Measurements from ENCODE around the gene BLOC1S6. TPM values are rescaled to one million over a fixed set of nuclear protein-coding genes. Genes with fewer than 3 reads are reported as not detected.

BLOC1S6 gene
- total RNA-seq, 1 experiment from 2014 or later: 77.1 TPM

DNA sequence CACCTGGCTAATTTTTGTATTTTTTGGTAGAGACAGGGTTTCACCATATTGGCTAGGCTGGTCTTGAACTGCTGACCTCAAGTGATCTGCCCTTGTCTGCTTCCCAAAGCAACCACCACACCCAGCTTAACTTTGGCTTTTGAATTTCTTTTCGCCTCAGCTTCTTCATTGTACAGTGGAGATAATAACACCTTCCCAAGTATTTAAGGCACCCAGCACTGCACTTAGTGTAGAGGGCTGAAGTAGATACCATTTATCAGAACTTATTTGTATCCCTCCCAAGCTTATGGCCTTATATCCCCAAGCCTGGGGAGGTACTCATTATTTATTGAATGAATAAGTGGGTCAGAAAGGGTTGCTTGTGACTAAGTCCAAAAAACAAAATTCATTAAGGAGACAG, 50.0 kb downstream of the BLOC1S6 start:
- Histone ChIP-seq H3K36me3 (ENCODE audit: insufficient read depth, low read length) (no peaks in the 10 kb centered on the region), H3K9me2 (replicated peaks; ENCODE audit: insufficient read depth, low read length) (no peaks in the 10 kb centered on the region), H4K20me1 (ENCODE audit: insufficient read depth, low read depth, low read length) (no peaks in the 10 kb centered on the region), H3K9ac (ENCODE audit: low read length) (no peak overlapping the region), H3K79me2 (ENCODE audit: low read length) (no peaks in the 10 kb centered on the region), H3K4me2 (ENCODE audit: low read depth, low read length, poor library complexity, severe bottlenecking) (no peak overlapping the region), H3K9me3 (ENCODE audit: low read length) (no peaks in the 10 kb centered on the region), H3K27me3 (ENCODE audit: low read length) (no peaks in the 10 kb centered on the region), H3K27ac (ENCODE audit: low read length) (no peak overlapping the region), H3K4me3 (ENCODE audit: low read length) (no peak overlapping the region), H2AFZ (ENCODE audit: low read length) (no peak overlapping the region), H3K4me1 (ENCODE audit: low read length) (peaks cover 3% of the 10 kb centered on the region; the same call in 1 of the 2 replicates)
- DNase-seq: no peak

DNA sequence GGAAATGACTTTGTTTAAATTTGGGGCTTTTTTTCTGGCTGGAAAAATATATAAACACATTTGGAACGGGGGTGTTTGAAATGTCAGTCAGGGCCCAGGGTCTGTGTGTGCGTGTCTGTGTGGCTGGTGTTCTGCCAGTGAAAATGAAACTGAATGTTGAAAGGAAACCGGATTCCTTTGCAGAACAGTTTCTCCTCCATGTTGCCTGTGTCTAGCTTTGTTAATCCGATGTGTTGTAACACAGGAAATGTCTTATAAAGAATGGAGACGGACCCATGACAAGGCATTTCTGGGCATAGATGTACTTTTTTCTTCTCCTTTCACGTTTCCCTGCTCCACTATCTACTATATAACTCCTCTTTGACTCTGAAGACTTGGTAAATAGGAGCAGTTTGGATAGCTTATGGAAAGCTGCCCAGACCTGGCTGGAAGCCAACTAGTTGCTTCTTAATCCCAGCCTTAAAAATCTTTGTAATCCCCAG, 50.4 kb downstream of the BLOC1S6 start:
- H3K79me2 ChIP-seq (ENCODE audit: low read length): no peaks in the 10 kb centered on the region
- H3K27me3 ChIP-seq (ENCODE audit: low read length): no peaks in the 10 kb centered on the region
- H4K20me1 ChIP-seq (ENCODE audit: insufficient read depth, low read depth, low read length): no peaks in the 10 kb centered on the region
- peaks cover 3% of the 10 kb centered on the region; the same call in 1 of the 2 replicates for H3K4me1 ChIP-seq (ENCODE audit: low read length)
- no peak overlapping the region for H3K4me3 ChIP-seq (ENCODE audit: low read length)
- H2AFZ ChIP-seq (ENCODE audit: low read length): no peak overlapping the region
- DNase-seq: no peak
- no peak overlapping the region for H3K9ac ChIP-seq (ENCODE audit: low read length)
- no peak overlapping the region for H3K27ac ChIP-seq (ENCODE audit: low read length)
- no peaks in the 10 kb centered on the region for H3K36me3 ChIP-seq (ENCODE audit: insufficient read depth, low read length)
- no peaks in the 10 kb centered on the region for H3K9me2 ChIP-seq (replicated peaks; ENCODE audit: insufficient read depth, low read length)
- no peak overlapping the region for H3K4me2 ChIP-seq (ENCODE audit: low read depth, low read length, poor library complexity, severe bottlenecking)
- H3K9me3 ChIP-seq (ENCODE audit: low read length): no peaks in the 10 kb centered on the region

- H3K27me3 ChIP-seq (ENCODE audit: low read length): no peaks in the 10 kb centered on the region
- H3K4me2 ChIP-seq (ENCODE audit: low read depth, low read length, poor library complexity, severe bottlenecking): no peak overlapping the region
- H3K4me1 ChIP-seq (ENCODE audit: low read length): no peaks in the 10 kb centered on the region
- H3K9me2 ChIP-seq (replicated peaks; ENCODE audit: insufficient read depth, low read length): no peaks in the 10 kb centered on the region
- no peaks in the 10 kb centered on the region for H3K36me3 ChIP-seq (ENCODE audit: insufficient read depth, low read length)
- H3K4me3 ChIP-seq (ENCODE audit: low read length): no peak overlapping the region
- no peak overlapping the region for H3K27ac ChIP-seq (ENCODE audit: low read length)
- no peaks in the 10 kb centered on the region for H4K20me1 ChIP-seq (ENCODE audit: insufficient read depth, low read depth, low read length)
- no peak overlapping the region for H3K9ac ChIP-seq (ENCODE audit: low read length)
- no peaks in the 10 kb centered on the region for H3K9me3 ChIP-seq (ENCODE audit: low read length)
- DNase-seq: no peak
- no peaks in the 10 kb centered on the region for H3K79me2 ChIP-seq (ENCODE audit: low read length)
- H2AFZ ChIP-seq (ENCODE audit: low read length): no peak overlapping the region
Observed at GRCh38 chr15:45640616-45641015, 53.4 kb downstream of the BLOC1S6 start.

- Histone ChIP-seq H3K9me3 (ENCODE audit: low read length) (no peaks in the 10 kb centered on the region), H3K4me2 (ENCODE audit: low read depth, low read length, poor library complexity, severe bottlenecking) (no peak overlapping the region), H2AFZ (ENCODE audit: low read length) (no peak overlapping the region), H3K4me3 (ENCODE audit: low read length) (no peak overlapping the region), H3K79me2 (ENCODE audit: low read length) (no peaks in the 10 kb centered on the region), H3K36me3 (ENCODE audit: insufficient read depth, low read length) (no peaks in the 10 kb centered on the region), H3K9ac (ENCODE audit: low read length) (no peak overlapping the region), H4K20me1 (ENCODE audit: insufficient read depth, low read depth, low read length) (no peaks in the 10 kb centered on the region), H3K27ac (ENCODE audit: low read length) (no peak overlapping the region), H3K4me1 (ENCODE audit: low read length) (no peaks in the 10 kb centered on the region), H3K27me3 (ENCODE audit: low read length) (no peaks in the 10 kb centered on the region), H3K9me2 (replicated peaks; ENCODE audit: insufficient read depth, low read length) (no peaks in the 10 kb centered on the region)
- DNase-seq: no peak
Observed at GRCh38 chr15:45641374-45641781, 54.2 kb downstream of the BLOC1S6 start.

- H4K20me1 ChIP-seq (ENCODE audit: insufficient read depth, low read depth, low read length): no peaks in the 10 kb centered on the region
Observed at GRCh38 chr15:45641999-45642932, 55.1 kb downstream of the BLOC1S6 start.

DNA sequence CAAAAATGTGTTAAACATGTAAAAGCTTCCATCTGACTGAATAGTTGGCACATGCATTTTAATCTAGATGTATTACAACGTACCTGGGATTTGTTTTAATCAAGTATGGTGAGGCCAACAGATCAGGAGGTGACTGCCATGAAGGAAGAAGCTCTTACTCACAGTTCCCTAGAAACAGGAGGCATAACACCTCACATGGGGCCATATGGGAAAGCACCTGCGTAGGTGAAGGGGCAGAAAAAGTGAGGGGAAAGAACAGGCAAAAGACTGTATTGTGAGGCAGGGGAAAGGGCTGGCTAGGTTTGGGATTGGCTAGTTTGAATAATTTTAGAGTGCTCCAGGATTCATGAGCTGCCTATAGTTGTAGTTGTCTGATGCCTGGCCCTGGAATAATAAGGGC, 57.3 kb downstream of the BLOC1S6 start:
- Histone ChIP-seq H3K9ac (ENCODE audit: low read length) (no peak overlapping the region), H3K4me2 (ENCODE audit: low read depth, low read length, poor library complexity, severe bottlenecking) (no peak overlapping the region), H3K79me2 (ENCODE audit: low read length) (no peaks in the 10 kb centered on the region)

More at GRCh38 chr15:45641999-45642932, 55.1 kb downstream of the BLOC1S6 start:
- Histone ChIP-seq H3K9me2 (replicated peaks; ENCODE audit: insufficient read depth, low read length) (no peaks in the 10 kb centered on the region), H3K9me3 (ENCODE audit: low read length) (no peaks in the 10 kb centered on the region), H3K4me1 (ENCODE audit: low read length) (no peaks in the 10 kb centered on the region), H3K4me3 (ENCODE audit: low read length) (no peak overlapping the region), H3K36me3 (ENCODE audit: insufficient read depth, low read length) (no peaks in the 10 kb centered on the region), H3K4me2 (ENCODE audit: low read depth, low read length, poor library complexity, severe bottlenecking) (no peak overlapping the region), H3K27me3 (ENCODE audit: low read length) (no peaks in the 10 kb centered on the region), H3K79me2 (ENCODE audit: low read length) (no peaks in the 10 kb centered on the region), H3K9ac (ENCODE audit: low read length) (no peak overlapping the region), H2AFZ (ENCODE audit: low read length) (no peak overlapping the region), H3K27ac (ENCODE audit: low read length) (no peak overlapping the region)
- DNase-seq: no peak

GRCh38 chr15:45645026-45645980, 58.1 kb downstream of the BLOC1S6 start:
- Histone ChIP-seq H3K27ac (ENCODE audit: low read length) (no peak overlapping the region), H3K4me2 (ENCODE audit: low read depth, low read length, poor library complexity, severe bottlenecking) (no peak overlapping the region), H3K4me1 (ENCODE audit: low read length) (no peaks in the 10 kb centered on the region), H4K20me1 (ENCODE audit: insufficient read depth, low read depth, low read length) (no peaks in the 10 kb centered on the region), H3K9ac (ENCODE audit: low read length) (no peak overlapping the region), H3K4me3 (ENCODE audit: low read length) (no peak overlapping the region), H3K27me3 (ENCODE audit: low read length) (no peaks in the 10 kb centered on the region), H3K36me3 (ENCODE audit: insufficient read depth, low read length) (no peaks in the 10 kb centered on the region), H3K9me2 (replicated peaks; ENCODE audit: insufficient read depth, low read length) (no peaks in the 10 kb centered on the region), H2AFZ (ENCODE audit: low read length) (no peak overlapping the region), H3K79me2 (ENCODE audit: low read length) (no peaks in the 10 kb centered on the region), H3K9me3 (ENCODE audit: low read length) (no peaks in the 10 kb centered on the region)
- DNase-seq: no peak

More for the DNA sequence above, 57.3 kb downstream of the BLOC1S6 start:
- no peaks in the 10 kb centered on the region for H3K9me3 ChIP-seq (ENCODE audit: low read length)
- H3K4me1 ChIP-seq (ENCODE audit: low read length): no peaks in the 10 kb centered on the region
- H3K4me3 ChIP-seq (ENCODE audit: low read length): no peak overlapping the region
- H3K9me2 ChIP-seq (replicated peaks; ENCODE audit: insufficient read depth, low read length): no peaks in the 10 kb centered on the region
- DNase-seq: no peak
- H4K20me1 ChIP-seq (ENCODE audit: insufficient read depth, low read depth, low read length): no peaks in the 10 kb centered on the region
- no peaks in the 10 kb centered on the region for H3K27me3 ChIP-seq (ENCODE audit: low read length)
- no peak overlapping the region for H3K27ac ChIP-seq (ENCODE audit: low read length)
- no peaks in the 10 kb centered on the region for H3K36me3 ChIP-seq (ENCODE audit: insufficient read depth, low read length)
- H2AFZ ChIP-seq (ENCODE audit: low read length): no peak overlapping the region

GRCh38 chr15:45646220-45646619, 59.0 kb downstream of the BLOC1S6 start:
- H3K27ac ChIP-seq (ENCODE audit: low read length): no peak overlapping the region
- no peaks in the 10 kb centered on the region for H3K9me3 ChIP-seq (ENCODE audit: low read length)
- H3K4me2 ChIP-seq (ENCODE audit: low read depth, low read length, poor library complexity, severe bottlenecking): no peak overlapping the region
- DNase-seq: no peak
- H3K36me3 ChIP-seq (ENCODE audit: insufficient read depth, low read length): no peaks in the 10 kb centered on the region
- no peak overlapping the region for H3K9ac ChIP-seq (ENCODE audit: low read length)
- H3K79me2 ChIP-seq (ENCODE audit: low read length): no peaks in the 10 kb centered on the region
- no peaks in the 10 kb centered on the region for H4K20me1 ChIP-seq (ENCODE audit: insufficient read depth, low read depth, low read length)
- H3K27me3 ChIP-seq (ENCODE audit: low read length): no peaks in the 10 kb centered on the region
- no peaks in the 10 kb centered on the region for H3K4me1 ChIP-seq (ENCODE audit: low read length)
- no peak overlapping the region for H2AFZ ChIP-seq (ENCODE audit: low read length)
- H3K9me2 ChIP-seq (replicated peaks; ENCODE audit: insufficient read depth, low read length): no peaks in the 10 kb centered on the region
- no peak overlapping the region for H3K4me3 ChIP-seq (ENCODE audit: low read length)

Measured in Karpas-422 (cell line).